GM21723 (cell line): ENCODE results near the gene ZNF830.
A peak's percentile ranks its signal among the peaks of the same experiment; 100 is the strongest.
"Not testable (repeated sequence)": the region's sequence is repeated elsewhere in the genome, so short reads cannot be mapped to it uniquely, and the experiment has no call there.

Experiments
- ATAC-seq: cut with Tn5 transposase; IDR thresholded peaks from one replicate; pipeline ENCODE4 v1.9.1; 2021; ENCODE audit warnings: mild to moderate bottlenecking, moderate library complexity; ENCODE audit not compliant: unreplicated experiment

The ZNF830 gene

DNA sequence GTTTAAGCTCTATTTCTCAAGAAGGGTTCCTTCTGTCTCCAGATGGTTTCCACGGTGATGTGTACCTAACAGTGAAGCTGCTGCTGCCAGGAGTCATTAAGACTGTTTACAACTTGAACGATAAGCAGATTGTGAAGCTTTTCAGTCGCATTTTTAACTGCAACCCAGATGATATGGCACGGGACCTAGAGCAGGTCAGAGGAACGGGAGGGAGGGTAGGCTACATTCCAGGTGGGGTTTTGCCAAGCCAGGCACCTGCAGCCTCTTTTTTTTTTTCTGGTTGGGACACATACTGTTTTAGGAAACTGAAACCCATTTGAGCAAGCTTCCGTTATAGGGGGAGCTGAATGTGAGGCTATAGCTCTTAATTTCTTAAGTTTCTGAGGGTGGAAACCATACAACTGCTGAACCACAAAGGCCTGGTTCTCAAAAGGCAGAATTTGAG is 29.6 kb downstream of the ZNF830 start:
- ATAC-seq, result no peak

DNA sequence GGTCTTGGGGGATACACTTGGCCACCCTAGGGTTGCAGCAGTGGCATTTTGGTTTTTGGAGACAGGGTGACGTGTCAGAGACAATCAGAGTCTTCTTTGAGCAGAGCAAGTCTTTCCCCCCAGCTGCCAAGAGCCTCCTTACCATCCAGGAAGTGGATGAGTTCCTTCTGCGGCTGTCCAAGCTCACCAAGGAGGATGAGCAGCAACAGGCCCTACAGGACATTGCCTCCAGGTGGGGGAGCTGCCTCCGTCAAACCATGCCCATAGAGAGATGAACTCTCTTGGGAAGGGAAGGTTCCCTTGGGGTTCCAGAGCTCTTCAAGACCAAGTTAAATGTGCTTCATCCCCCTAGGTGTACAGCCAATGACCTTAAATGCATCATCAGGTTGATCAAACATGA is 30.3 kb downstream of the ZNF830 start:
- no peak for ATAC-seq

GRCh38 chr17:34993031-34993430 is 31.7 kb downstream of the ZNF830 start:
- ATAC-seq, result no peak

DNA sequence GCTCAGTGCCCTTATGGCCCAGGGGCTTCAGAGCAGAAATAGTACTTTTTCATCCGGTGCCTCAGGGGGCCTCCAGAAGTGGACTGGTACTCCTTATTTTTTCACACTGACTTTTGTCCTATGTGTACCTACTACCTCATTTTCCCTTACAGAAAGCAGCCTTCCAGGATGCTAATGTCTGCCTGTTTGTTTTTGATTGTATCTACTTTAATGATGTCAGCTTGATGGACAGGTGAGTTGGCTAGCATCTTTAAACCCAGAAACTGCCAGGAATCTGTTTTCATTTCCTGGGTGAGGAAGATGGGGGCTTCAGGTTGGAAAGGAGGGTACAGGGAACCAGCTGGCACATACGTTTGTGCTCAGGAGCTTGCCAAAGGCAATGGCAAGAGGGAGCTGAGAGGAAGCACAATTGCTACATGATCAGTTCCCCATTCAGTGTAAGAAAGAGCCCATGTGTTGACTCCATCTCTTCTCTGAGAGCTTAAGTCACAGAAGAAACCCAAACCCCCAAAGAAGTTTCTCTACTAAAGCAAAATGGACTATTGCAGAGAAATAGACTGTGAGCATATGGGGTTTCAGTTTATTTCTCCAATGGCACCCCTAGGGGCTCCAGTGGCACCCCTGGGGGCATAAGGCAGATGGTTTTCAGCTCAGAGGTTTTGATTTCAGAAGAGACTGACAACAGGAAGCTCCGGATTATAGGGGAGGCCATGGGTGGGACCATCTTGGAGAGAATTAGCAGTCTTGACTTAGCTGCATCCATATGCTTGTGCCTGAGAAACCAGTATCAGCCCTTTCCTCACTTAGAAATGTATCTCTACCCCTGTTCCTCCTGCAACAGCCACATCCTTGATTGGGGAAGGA is 35.3 kb downstream of the ZNF830 start:
- ATAC-seq, result no peak

- ATAC-seq, result no peak
Measured at GRCh38 chr17:34997355-34997862, 36.1 kb downstream of the ZNF830 start.

DNA sequence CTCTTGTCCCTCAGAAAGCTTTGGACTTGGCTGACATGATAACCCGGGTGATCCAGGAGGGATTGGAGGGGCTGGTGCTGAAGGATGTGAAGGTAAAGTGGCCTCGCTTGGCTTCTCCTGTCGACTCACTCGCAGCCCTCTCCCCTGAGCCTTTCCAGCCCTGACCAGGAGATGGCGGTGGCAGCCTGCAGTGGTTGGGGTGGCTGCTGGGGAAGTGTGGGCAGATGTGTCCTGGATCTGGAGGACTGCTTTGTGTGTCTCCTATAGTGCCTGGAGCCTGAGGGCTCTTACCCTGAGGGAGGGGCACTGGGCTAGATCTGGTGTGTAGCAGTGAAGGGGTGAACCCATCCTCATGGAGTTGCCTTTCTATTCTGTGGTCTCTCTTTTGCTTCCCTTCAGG is 36.9 kb downstream of the ZNF830 start:
- ATAC-seq, result peak; percentile 57

DNA sequence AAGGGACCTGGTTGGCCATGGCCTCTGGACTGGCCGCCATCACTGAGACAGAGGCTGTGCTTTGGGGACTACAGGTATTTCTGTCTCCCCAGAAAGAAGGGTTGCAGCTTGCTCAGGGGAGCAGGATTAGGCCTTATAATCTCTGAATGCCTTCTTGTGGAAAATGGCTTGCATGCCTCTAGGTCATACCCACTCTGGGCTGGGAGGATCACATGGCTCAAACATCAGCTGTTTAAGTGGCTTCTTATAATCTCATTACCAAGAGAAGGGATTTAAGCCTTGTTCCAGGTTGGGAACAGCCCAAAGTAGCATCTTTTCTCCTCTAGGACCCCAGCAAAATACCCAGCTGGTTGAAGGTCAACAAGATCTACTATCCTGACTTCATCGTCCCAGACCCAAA is 38.1 kb downstream of the ZNF830 start:
- ATAC-seq, result no peak

- not testable (repeated sequence) for ATAC-seq
Measured at GRCh38 chr17:35000965-35001364, 39.6 kb downstream of the ZNF830 start.

- ATAC-seq, result no peak
Measured at GRCh38 chr17:35001549-35001948, 40.2 kb downstream of the ZNF830 start.

DNA sequence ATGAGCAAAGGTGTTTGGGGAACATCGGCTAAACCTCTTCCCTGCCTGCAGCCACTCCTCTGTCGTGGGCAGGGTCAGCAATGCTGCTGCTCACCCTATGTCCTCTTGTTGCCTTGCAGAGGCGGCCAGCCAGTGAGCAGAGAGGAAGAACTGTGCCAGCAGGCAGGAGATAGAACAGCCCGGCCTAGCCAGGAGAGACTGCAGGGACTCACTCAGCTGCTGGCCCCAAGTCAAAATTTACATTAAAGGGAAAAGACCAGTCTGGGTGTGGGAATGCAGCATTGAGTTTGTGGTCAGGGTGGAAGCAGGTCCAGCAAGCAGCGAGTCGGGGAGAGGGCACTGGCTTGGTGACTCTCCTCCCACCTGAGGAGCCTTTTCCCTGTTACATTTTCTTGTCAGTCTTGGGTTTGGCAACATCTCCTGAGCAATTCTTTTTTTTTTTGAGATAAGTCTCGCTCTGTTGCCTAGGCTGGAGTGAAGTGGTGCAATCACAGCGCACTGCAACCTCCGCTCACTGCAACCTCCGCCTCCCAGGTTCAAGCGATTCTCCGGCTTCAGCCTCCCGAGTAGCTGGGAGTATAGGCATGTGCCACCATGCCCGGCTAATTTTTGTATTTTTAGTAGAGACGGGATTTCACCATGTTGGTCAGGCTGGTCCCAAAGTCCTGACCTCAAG is 41.7 kb downstream of the ZNF830 start:
- ATAC-seq, result no peak

DNA sequence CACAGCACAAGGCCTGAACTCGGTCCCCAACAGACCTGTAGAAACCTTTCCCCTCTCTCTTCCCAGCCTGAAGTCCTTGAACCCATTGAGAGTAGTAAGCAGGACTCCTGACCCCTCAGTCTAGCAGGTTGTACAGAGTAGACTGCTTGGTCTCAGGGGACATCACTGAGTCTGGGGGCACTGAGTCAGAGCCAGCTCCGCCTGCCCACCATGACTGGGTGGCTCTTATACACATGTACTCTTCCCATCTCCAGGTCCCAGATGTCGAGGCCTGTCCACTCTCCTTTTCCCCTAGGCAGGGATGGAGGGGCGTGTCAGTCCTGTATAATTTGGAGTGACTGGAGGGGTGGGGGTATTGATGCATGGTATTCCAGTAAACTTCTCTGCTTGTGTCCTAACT is 42.4 kb downstream of the ZNF830 start:
- ATAC-seq, result no peak

DNA sequence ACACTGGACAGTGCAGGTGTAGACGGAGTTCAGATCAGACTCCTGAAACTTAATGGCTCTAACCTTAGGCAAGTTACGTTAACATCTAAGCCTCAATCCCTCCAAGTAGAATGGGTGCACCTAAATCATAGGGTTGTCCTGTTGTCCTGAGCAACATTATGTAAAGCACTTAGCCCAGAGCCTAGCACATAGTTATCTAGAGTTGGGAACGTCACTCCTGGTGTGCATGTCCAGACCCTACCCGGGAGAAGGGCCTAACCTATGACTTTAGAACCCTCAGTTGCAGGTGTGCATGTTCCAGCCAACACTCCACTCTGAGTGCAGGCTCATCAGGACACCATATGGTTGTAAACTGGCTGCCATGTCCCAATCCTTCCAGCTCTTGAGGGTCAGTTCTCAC is 45.0 kb downstream of the ZNF830 start:
- ATAC-seq, result no peak

- no peak for ATAC-seq
Measured at GRCh38 chr17:35006961-35007360, 45.6 kb downstream of the ZNF830 start.

GRCh38 chr17:35010093-35010492 is 48.8 kb downstream of the ZNF830 start:
- ATAC-seq, result no peak

- ATAC-seq, result no peak
Measured at GRCh38 chr17:35011671-35012216, 50.4 kb downstream of the ZNF830 start.
